ENCODE measurements around the gene CAPS.

DNA sequence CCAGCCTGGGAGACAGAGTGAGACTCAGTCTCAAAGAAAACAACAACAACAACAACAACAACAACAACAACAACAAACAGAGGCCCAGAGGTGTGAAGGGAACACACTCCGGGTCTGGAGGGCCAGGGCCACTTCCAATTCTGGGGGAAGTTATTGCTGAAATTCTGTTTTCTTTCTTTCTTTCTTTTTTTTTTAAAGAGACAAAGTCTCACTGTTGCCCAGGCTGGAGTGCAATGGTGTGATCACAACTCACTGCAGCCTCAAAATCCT lies 3.5 kb upstream of the CAPS start:
- TF ChIP-seq, protein P1, sequence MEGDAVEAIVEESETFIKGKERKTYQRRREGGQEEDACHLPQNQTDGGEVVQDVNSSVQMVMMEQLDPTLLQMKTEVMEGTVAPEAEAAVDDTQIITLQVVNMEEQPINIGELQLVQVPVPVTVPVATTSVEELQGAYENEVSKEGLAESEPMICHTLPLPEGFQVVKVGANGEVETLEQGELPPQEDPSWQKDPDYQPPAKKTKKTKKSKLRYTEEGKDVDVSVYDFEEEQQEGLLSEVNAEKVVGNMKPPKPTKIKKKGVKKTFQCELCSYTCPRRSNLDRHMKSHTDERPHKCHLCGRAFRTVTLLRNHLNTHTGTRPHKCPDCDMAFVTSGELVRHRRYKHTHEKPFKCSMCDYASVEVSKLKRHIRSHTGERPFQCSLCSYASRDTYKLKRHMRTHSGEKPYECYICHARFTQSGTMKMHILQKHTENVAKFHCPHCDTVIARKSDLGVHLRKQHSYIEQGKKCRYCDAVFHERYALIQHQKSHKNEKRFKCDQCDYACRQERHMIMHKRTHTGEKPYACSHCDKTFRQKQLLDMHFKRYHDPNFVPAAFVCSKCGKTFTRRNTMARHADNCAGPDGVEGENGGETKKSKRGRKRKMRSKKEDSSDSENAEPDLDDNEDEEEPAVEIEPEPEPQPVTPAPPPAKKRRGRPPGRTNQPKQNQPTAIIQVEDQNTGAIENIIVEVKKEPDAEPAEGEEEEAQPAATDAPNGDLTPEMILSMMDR (IDR thresholded peaks at IDR 0.05; ENCODE audit: low read depth, low read length): no peak
- no peak for TF ChIP-seq EZH2phosphoT487 (IDR thresholded peaks at IDR 0.05; ENCODE audit: low read depth)
